Measurements from ENCODE around the gene FRMD4B.

FRMD4B gene

GRCh38 chr3:69181592-69182211 is 204.2 kb downstream of the FRMD4B start:
- Histone ChIP-seq H3K27me3 (ENCODE audit: insufficient read depth, low read length) (no peaks in the 10 kb centered on the region), H3K79me2 (ENCODE audit: control insufficient read depth, insufficient read depth, low read length, poor library complexity) (no peaks in the 10 kb centered on the region), H3K9me3 (ENCODE audit: insufficient read depth, low read depth, low read length) (no peaks in the 10 kb centered on the region), H3K36me3 (ENCODE audit: control insufficient read depth in 1 of 2, insufficient read depth in 2 of 2, low read length in 2 of 2) (peaks cover 26 to 44% of the 10 kb centered on the region in 2 experiments), H2BK12ac (ENCODE audit: low read length) (peak overlapping the region; percentile 16), H4K12ac (ENCODE audit: low read depth, low read length) (no peak overlapping the region), H3K79me1 (ENCODE audit: low read length) (peaks cover 5% of the 10 kb centered on the region), H3K4me1 (ENCODE audit: control insufficient read depth in 1 of 2, insufficient read depth in 2 of 2, low read length in 2 of 2) (peaks cover 9 to 13% of the 10 kb centered on the region in 2 experiments), H3K4me3 (ENCODE audit: low read depth, low read length) (no peak overlapping the region), H3K18ac (ENCODE audit: low read length) (no peak overlapping the region), H2BK5ac (ENCODE audit: low read depth, low read length, poor library complexity) (peak overlapping the region; percentile 5), H3K4me2 (ENCODE audit: low read length) (peak overlapping the region; percentile 34), H4K8ac (ENCODE audit: low read depth, low read length) (no peak overlapping the region), H3K9ac (ENCODE audit: low read length) (no peak overlapping the region), H2AFZ (ENCODE audit: insufficient read depth, low read length, poor library complexity) (no peak overlapping the region), H3K23ac (ENCODE audit: low read length) (no peak overlapping the region), H4K91ac (ENCODE audit: low read depth, low read length) (no peak overlapping the region), H3K4ac (ENCODE audit: low read depth, low read length) (no peak overlapping the region), H2BK120ac (ENCODE audit: insufficient read depth, low read length, poor library complexity) (no peak overlapping the region), H3K14ac (ENCODE audit: low read length) (no peak overlapping the region), H2AK5ac (ENCODE audit: low read length) (no peak overlapping the region), H3K27ac (ENCODE audit: low read depth, low read length) (peak overlapping the region; percentile 24)
- peak; percentile 49 to 53 for DNase-seq
- no CpG with 5 or more reads among the region's 9 CpGs for WGBS (ENCODE audit: extremely low coverage, insufficient coverage, insufficient read length)

GRCh38 chr3:69180869-69181591 is 204.9 kb downstream of the FRMD4B start:
- no peak for DNase-seq
- Histone ChIP-seq H4K12ac (ENCODE audit: low read depth, low read length) (no peak overlapping the region), H2BK12ac (ENCODE audit: low read length) (peak overlapping the region; percentile 16), H3K18ac (ENCODE audit: low read length) (peak overlapping the region; percentile 34), H4K8ac (ENCODE audit: low read depth, low read length) (no peak overlapping the region), H3K79me2 (ENCODE audit: control insufficient read depth, insufficient read depth, low read length, poor library complexity) (no peaks in the 10 kb centered on the region), H3K4ac (ENCODE audit: low read depth, low read length) (no peak overlapping the region), H3K4me1 (ENCODE audit: control insufficient read depth in 1 of 2, insufficient read depth in 2 of 2, low read length in 2 of 2) (peaks cover 9 to 13% of the 10 kb centered on the region in 2 experiments), H3K4me3 (ENCODE audit: low read depth, low read length) (no peak overlapping the region), H3K9me3 (ENCODE audit: insufficient read depth, low read depth, low read length) (no peaks in the 10 kb centered on the region), H2AFZ (ENCODE audit: insufficient read depth, low read length, poor library complexity) (no peak overlapping the region), H3K27me3 (ENCODE audit: insufficient read depth, low read length) (no peaks in the 10 kb centered on the region), H3K23ac (ENCODE audit: low read length) (no peak overlapping the region), H3K27ac (ENCODE audit: low read depth, low read length) (peak overlapping the region; percentile 24), H2BK5ac (ENCODE audit: low read depth, low read length, poor library complexity) (peak overlapping the region; percentile 5), H3K4me2 (ENCODE audit: low read length) (no peak overlapping the region), H2AK5ac (ENCODE audit: low read length) (no peak overlapping the region), H3K9ac (ENCODE audit: low read length) (no peak overlapping the region), H2BK120ac (ENCODE audit: insufficient read depth, low read length, poor library complexity) (no peak overlapping the region), H3K79me1 (ENCODE audit: low read length) (peaks cover 5% of the 10 kb centered on the region), H4K91ac (ENCODE audit: low read depth, low read length) (no peak overlapping the region), H3K36me3 (ENCODE audit: control insufficient read depth in 1 of 2, insufficient read depth in 2 of 2, low read length in 2 of 2) (peaks cover 20 to 45% of the 10 kb centered on the region in 2 experiments), H3K14ac (ENCODE audit: low read length) (no peak overlapping the region)
- WGBS (ENCODE audit: extremely low coverage, insufficient coverage, insufficient read length), result no CpG with 5 or more reads among the region's 23 CpGs

GRCh38 chr3:69179740-69180372 is 206.0 kb downstream of the FRMD4B start:
- peaks cover 5% of the 10 kb centered on the region for H3K79me1 ChIP-seq (ENCODE audit: low read length)
- no peak overlapping the region for H3K27ac ChIP-seq (ENCODE audit: low read depth, low read length)
- H3K18ac ChIP-seq (ENCODE audit: low read length), result no peak overlapping the region
- no peak overlapping the region for H3K14ac ChIP-seq (ENCODE audit: low read length)
- no peak overlapping the region for H2AFZ ChIP-seq (ENCODE audit: insufficient read depth, low read length, poor library complexity)
- no peak overlapping the region for H2BK12ac ChIP-seq (ENCODE audit: low read length)
- H2BK5ac ChIP-seq (ENCODE audit: low read depth, low read length, poor library complexity), result no peak overlapping the region
- peak in 1 of 2 donors; percentile 33 for DNase-seq
- H3K79me2 ChIP-seq (ENCODE audit: control insufficient read depth, insufficient read depth, low read length, poor library complexity), result no peaks in the 10 kb centered on the region
- no peaks in the 10 kb centered on the region for H3K9me3 ChIP-seq (ENCODE audit: insufficient read depth, low read depth, low read length)
- no peak overlapping the region for H3K4ac ChIP-seq (ENCODE audit: low read depth, low read length)
- peaks cover 9 to 13% of the 10 kb centered on the region in 2 experiments for H3K4me1 ChIP-seq (ENCODE audit: control insufficient read depth in 1 of 2, insufficient read depth in 2 of 2, low read length in 2 of 2)
- no peak overlapping the region for H4K12ac ChIP-seq (ENCODE audit: low read depth, low read length)
- no CpG with 5 or more reads among the region's 4 CpGs for WGBS (ENCODE audit: extremely low coverage, insufficient coverage, insufficient read length)
- peaks cover 18 to 40% of the 10 kb centered on the region in 2 experiments for H3K36me3 ChIP-seq (ENCODE audit: control insufficient read depth in 1 of 2, insufficient read depth in 2 of 2, low read length in 2 of 2)
- no peak overlapping the region for H3K4me3 ChIP-seq (ENCODE audit: low read depth, low read length)
- no peak overlapping the region for H2AK5ac ChIP-seq (ENCODE audit: low read length)
- H3K23ac ChIP-seq (ENCODE audit: low read length), result no peak overlapping the region
- no peak overlapping the region for H3K9ac ChIP-seq (ENCODE audit: low read length)
- H4K91ac ChIP-seq (ENCODE audit: low read depth, low read length), result no peak overlapping the region
- no peak overlapping the region for H3K4me2 ChIP-seq (ENCODE audit: low read length)
- no peak overlapping the region for H2BK120ac ChIP-seq (ENCODE audit: insufficient read depth, low read length, poor library complexity)
- H3K27me3 ChIP-seq (ENCODE audit: insufficient read depth, low read length), result no peaks in the 10 kb centered on the region
- no peak overlapping the region for H4K8ac ChIP-seq (ENCODE audit: low read depth, low read length)

GRCh38 chr3:69178838-69179739 is 206.8 kb downstream of the FRMD4B start:
- no peak overlapping the region for H3K27ac ChIP-seq (ENCODE audit: low read depth, low read length)
- peak overlapping the region; percentile 80 for H3K18ac ChIP-seq (ENCODE audit: low read length)
- H3K4me2 ChIP-seq (ENCODE audit: low read length), result no peak overlapping the region
- H3K14ac ChIP-seq (ENCODE audit: low read length), result no peak overlapping the region
- H2AFZ ChIP-seq (ENCODE audit: insufficient read depth, low read length, poor library complexity), result no peak overlapping the region
- no CpG with 5 or more reads among the region's 5 CpGs for WGBS (ENCODE audit: extremely low coverage, insufficient coverage, insufficient read length)
- peaks cover 5% of the 10 kb centered on the region for H3K79me1 ChIP-seq (ENCODE audit: low read length)
- H2BK5ac ChIP-seq (ENCODE audit: low read depth, low read length, poor library complexity), result no peak overlapping the region
- H4K12ac ChIP-seq (ENCODE audit: low read depth, low read length), result no peak overlapping the region
- H2BK120ac ChIP-seq (ENCODE audit: insufficient read depth, low read length, poor library complexity), result no peak overlapping the region
- no peak overlapping the region for H2AK5ac ChIP-seq (ENCODE audit: low read length)
- H3K27me3 ChIP-seq (ENCODE audit: insufficient read depth, low read length), result no peaks in the 10 kb centered on the region
- H3K4me3 ChIP-seq (ENCODE audit: low read depth, low read length), result no peak overlapping the region
- H3K79me2 ChIP-seq (ENCODE audit: control insufficient read depth, insufficient read depth, low read length, poor library complexity), result no peaks in the 10 kb centered on the region
- H3K9ac ChIP-seq (ENCODE audit: low read length), result no peak overlapping the region
- no peak overlapping the region for H3K4ac ChIP-seq (ENCODE audit: low read depth, low read length)
- peak; percentile 74 to 89 for DNase-seq
- H4K91ac ChIP-seq (ENCODE audit: low read depth, low read length), result no peak overlapping the region
- H3K9me3 ChIP-seq (ENCODE audit: insufficient read depth, low read depth, low read length), result no peaks in the 10 kb centered on the region
- no peak overlapping the region for H2BK12ac ChIP-seq (ENCODE audit: low read length)
- H4K8ac ChIP-seq (ENCODE audit: low read depth, low read length), result no peak overlapping the region
- H3K23ac ChIP-seq (ENCODE audit: low read length), result no peak overlapping the region
- peaks cover 9 to 13% of the 10 kb centered on the region in 2 experiments for H3K4me1 ChIP-seq (ENCODE audit: control insufficient read depth in 1 of 2, insufficient read depth in 2 of 2, low read length in 2 of 2)
- peaks cover 18 to 38% of the 10 kb centered on the region in 2 experiments for H3K36me3 ChIP-seq (ENCODE audit: control insufficient read depth in 1 of 2, insufficient read depth in 2 of 2, low read length in 2 of 2)
